Left lung (tissue), 10 donors: ENCODE data around the gene LRRC37A3. TPM values are rescaled to one million over a fixed set of nuclear protein-coding genes. Genes with fewer than 3 reads are reported as not detected.
"Not testable (repeated sequence)": the region's sequence is repeated elsewhere in the genome, so short reads cannot be mapped to it uniquely, and the experiment has no call there.

Experiments
- ATAC-seq: fragments of 200-7000 bp; cut with Tn5 transposase; one replicate; pipeline ENCODE4 v1.9.1; 2020; ENCODE audit warnings: moderate library complexity
- DNase-seq, 4 donors: peaks; one replicate each; pipeline ENCODE4 v3.0.0-alpha.2; 2013 to 2020
- H3K27ac ChIP-seq, 2 donors: fragments of 200-600 bp; sonication (generic) in 1 of 2; one replicate each; pipeline versions ENCODE4 v1.5.0 to v1.8.0; 2020 to 2021
- H3K27me3 ChIP-seq, 2 donors: fragments of 200-600 bp; sonication (generic) in 1 of 2; one replicate each; pipeline versions ENCODE4 v1.5.0 to v1.8.0; 2020 to 2021
- H3K36me3 ChIP-seq, 2 donors: fragments of 200-600 bp; sonication (generic) in 1 of 2; one replicate each; pipeline versions ENCODE4 v1.5.0 to v1.8.0; 2020 to 2021
- H3K4me1 ChIP-seq, 2 donors: fragments of 200-600 bp; one replicate each; pipeline ENCODE4 v1.8.0; 2021
- H3K4me3 ChIP-seq, 2 donors: fragments of 200-600 bp; sonication (generic) in 1 of 2; one replicate each; pipeline versions ENCODE4 v1.5.0 to v1.8.0; 2020 to 2021; ENCODE audit warnings: mild to moderate bottlenecking in 1 of 2
- H3K9me3 ChIP-seq, 2 donors: fragments of 200-600 bp; sonication (generic) in 1 of 2; one replicate each; pipeline versions ENCODE4 v1.5.0 to v1.8.0; 2020 to 2021
- CTCF ChIP-seq, 2 donors: fragments of 200-600 bp; sonication (generic) in 1 of 2; IDR thresholded peaks; one replicate each; pipeline versions ENCODE4 v1.5.0 to v1.8.0; 2021; ENCODE audit warnings: antibody characterized with exemption in 2 of 2
- intact Hi-C, 2 donors: fragments of 100-400 bp; cut with DNase I; formaldehyde crosslinking; loops; one replicate each; pipeline versions ENCODE4 v1.11.2 to v1.14.2; 2022
- polyA plus RNA-seq, 6 donors: library from polyadenylated mRNA; unstranded; fragments of 120-200 nt; gene quantifications; one replicate each; pipeline ENCODE4 v1.2.1, GENCODE V29; 2013; ENCODE audit not compliant: insufficient read length in 6 of 6
- total RNA-seq, 2 donors: library from RNA; stranded (reverse); fragmentation: NEBNext Ultra II Directional; extraction: Animal tissue kit (Norgen Biotek cat#: 25700); gene quantifications; one replicate each; pipeline ENCODE4 v1.2.1, GENCODE V29; 2021
- donor health status: DM: no; HTN: yes; CAD: no.
- donor health status: DM: no; HTN: no; CAD: no.

LRRC37A3 gene
- total and polyA plus RNA-seq, 8 donors = 9.8 to 45.0 (median 29.6) TPM

- ATAC-seq (peak; percentile 81), DNase-seq (peak in 1 of 4 donors; percentile 55)
- not testable (repeated sequence) for H3K4me3 ChIP-seq
Measured at GRCh38 chr17:64961563-64962378, 42.5 kb upstream of the LRRC37A3 start.

GRCh38 chr17:64951877-64952276 lies 32.6 kb upstream of the LRRC37A3 start:
- ATAC-seq (no peak), DNase-seq (no peak)
- Histone ChIP-seq H3K36me3 (no peaks in the 10 kb centered on the region), H3K4me3 (no peak overlapping the region), H3K9me3 (no peaks in the 10 kb centered on the region), H3K27ac (no peak overlapping the region), H3K27me3 (no peaks in the 10 kb centered on the region), H3K4me1 (no peaks in the 10 kb centered on the region)
- intact Hi-C loops = no loop called here
- no peak for TF ChIP-seq CTCF (IDR thresholded peaks at IDR 0.05)

More at GRCh38 chr17:64961563-64962378, 42.5 kb upstream of the LRRC37A3 start:
- H3K27ac ChIP-seq, H3K27me3 ChIP-seq, H3K9me3 ChIP-seq, H3K36me3 ChIP-seq: not testable (repeated sequence)
- peak; percentile 63 to 75 for TF ChIP-seq CTCF (IDR thresholded peaks at IDR 0.05)
- intact Hi-C loops = loop anchor here in 1 of 2 donors (10.0 kb wide), 1 partner anchor 143 kb away; no protein-coding TSS in a partner anchor
- H3K4me1 ChIP-seq = peaks cover 4 to 17% of the 10 kb centered on the region in 2 donors

- no peak for TF ChIP-seq CTCF (IDR thresholded peaks at IDR 0.05)
- DNase-seq = no peak
- ATAC-seq = no peak
- no peaks in the 10 kb centered on the region for H3K27me3 ChIP-seq
- H3K36me3 ChIP-seq = no peaks in the 10 kb centered on the region
- intact Hi-C loops = no loop called here
- no peak overlapping the region for H3K4me3 ChIP-seq
- H3K27ac ChIP-seq = no peak overlapping the region
- H3K9me3 ChIP-seq = no peaks in the 10 kb centered on the region
- no peaks in the 10 kb centered on the region for H3K4me1 ChIP-seq
Measured at GRCh38 chr17:64950871-64951270, 31.6 kb upstream of the LRRC37A3 start.

GRCh38 chr17:64947152-64947551 lies 27.9 kb upstream of the LRRC37A3 start:
- Histone ChIP-seq H3K27me3 (no peaks in the 10 kb centered on the region), H3K9me3 (no peaks in the 10 kb centered on the region), H3K4me3 (no peak overlapping the region), H3K4me1 (no peaks in the 10 kb centered on the region), H3K36me3 (no peaks in the 10 kb centered on the region), H3K27ac (no peak overlapping the region)
- intact Hi-C loops = loop anchor here in 1 of 2 donors (10.0 kb wide), 1 partner anchor 248 kb away; no protein-coding TSS in a partner anchor
- ATAC-seq = no peak
- TF ChIP-seq CTCF (IDR thresholded peaks at IDR 0.05) = no peak
- no peak for DNase-seq

GRCh38 chr17:64941761-64942160 lies 22.5 kb upstream of the LRRC37A3 start:
- Histone ChIP-seq H3K27ac (no peak overlapping the region), H3K36me3 (no peaks in the 10 kb centered on the region), H3K4me1 (no peaks in the 10 kb centered on the region), H3K4me3 (no peak overlapping the region), H3K9me3 (no peaks in the 10 kb centered on the region), H3K27me3 (no peaks in the 10 kb centered on the region)
- TF ChIP-seq CTCF (IDR thresholded peaks at IDR 0.05) = no peak
- intact Hi-C loops = loop anchor here in 1 of 2 donors (10.0 kb wide), 1 partner anchor 253 kb away; no protein-coding TSS in a partner anchor
- ATAC-seq = no peak
- no peak for DNase-seq
